ENCODE measurements around the gene CTU2. TPM values are rescaled to one million over a fixed set of nuclear protein-coding genes. Genes with fewer than 3 reads are reported as not detected.

Gene CTU2
- total RNA-seq, 2 donors from 2014 or later = 5.7 to 10.2 TPM

DNA sequence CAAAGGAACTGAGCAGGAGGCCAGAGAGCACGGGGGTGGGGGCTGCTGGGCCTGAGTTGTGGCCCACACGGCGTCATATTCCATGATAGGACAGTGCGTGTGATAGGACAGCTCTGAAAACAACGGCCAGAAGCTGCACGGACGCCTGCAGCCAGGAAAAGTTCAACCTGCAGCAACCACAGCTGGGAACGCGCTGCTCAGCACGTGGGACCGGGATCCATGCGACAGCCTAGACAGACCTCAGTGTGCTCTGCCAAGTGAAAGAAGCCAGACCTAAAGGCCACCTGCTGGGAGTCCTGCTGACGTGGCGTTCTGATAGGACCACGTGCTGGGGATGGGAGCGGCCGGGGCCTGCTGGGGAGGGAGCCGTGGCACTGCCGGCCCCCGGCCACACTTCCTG lies 21.6 kb downstream of the CTU2 start:
- Histone ChIP-seq H3K4me1 (no peaks in the 10 kb centered on the region), H3K4me3 (no peak overlapping the region), H3K27me3 (no peaks in the 10 kb centered on the region), H3K27ac (no peak overlapping the region), H3K9me3 (no peaks in the 10 kb centered on the region), H3K36me3 (replicated peaks in 1 of 2; ENCODE audit: insufficient read depth in 1 of 2, low read depth in 2 of 2) (peaks cover 0 to 2% of the 10 kb centered on the region in 2 donors)
- peak in 1 of 4 donors; percentile 26 for DNase-seq
- 51 to 65% methylated on average over 9 to 20 of the region's 20 CpGs for WGBS, 2 donors
- intact Hi-C loops (cut with DNase I) = no loop called here
- no peak for ATAC-seq
- TF ChIP-seq, protein P1, sequence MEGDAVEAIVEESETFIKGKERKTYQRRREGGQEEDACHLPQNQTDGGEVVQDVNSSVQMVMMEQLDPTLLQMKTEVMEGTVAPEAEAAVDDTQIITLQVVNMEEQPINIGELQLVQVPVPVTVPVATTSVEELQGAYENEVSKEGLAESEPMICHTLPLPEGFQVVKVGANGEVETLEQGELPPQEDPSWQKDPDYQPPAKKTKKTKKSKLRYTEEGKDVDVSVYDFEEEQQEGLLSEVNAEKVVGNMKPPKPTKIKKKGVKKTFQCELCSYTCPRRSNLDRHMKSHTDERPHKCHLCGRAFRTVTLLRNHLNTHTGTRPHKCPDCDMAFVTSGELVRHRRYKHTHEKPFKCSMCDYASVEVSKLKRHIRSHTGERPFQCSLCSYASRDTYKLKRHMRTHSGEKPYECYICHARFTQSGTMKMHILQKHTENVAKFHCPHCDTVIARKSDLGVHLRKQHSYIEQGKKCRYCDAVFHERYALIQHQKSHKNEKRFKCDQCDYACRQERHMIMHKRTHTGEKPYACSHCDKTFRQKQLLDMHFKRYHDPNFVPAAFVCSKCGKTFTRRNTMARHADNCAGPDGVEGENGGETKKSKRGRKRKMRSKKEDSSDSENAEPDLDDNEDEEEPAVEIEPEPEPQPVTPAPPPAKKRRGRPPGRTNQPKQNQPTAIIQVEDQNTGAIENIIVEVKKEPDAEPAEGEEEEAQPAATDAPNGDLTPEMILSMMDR (IDR thresholded peaks at IDR 0.05) = no peak
- no peak for TF ChIP-seq POLR2A (IDR thresholded peaks at IDR 0.05)

DNA sequence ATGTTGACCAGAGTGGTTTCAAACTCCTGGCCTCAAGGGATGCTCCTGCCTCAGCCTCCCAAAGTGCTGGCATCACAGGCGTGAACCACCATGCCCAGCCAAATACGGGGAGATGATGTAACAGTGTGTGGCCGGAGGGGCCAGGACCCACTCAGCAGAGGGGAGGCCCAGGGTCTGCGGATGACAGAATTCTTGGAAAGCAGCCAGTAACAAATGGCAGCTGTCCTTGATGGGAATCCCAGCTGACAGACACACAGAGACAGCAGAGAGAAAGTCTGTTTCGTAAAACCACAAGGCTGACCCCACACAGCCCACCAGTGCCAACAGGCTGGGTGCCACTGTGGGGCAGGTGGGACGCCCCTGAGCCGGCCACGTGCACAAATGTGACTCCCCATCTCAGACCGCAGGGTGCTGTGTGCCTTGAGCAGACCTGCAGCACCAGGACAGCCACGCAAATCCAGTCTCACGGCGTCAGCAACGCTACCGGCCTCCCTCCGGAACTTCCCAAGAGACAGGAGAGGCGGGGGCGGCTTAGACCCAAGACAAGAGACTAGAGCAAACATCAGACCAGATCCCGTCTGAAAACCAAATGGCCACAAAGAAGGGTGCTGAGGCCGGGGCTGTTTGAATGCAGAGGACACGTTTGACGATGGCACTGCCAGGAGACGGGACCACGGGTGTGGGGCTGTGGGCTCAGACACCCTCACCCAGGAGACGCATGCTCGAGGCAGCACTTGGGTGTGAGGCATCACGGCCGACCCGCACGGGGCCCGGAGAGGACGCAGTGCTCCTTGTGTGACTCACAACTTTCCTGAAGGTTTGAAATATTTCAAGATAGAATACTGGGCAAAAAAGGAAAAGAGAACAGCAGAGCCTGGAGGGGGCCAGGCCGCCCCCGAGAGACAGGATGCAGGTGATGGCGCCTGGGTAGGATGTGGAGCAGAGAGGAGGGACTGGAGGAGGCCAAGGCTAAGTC lies 24.6 kb downstream of the CTU2 start:
- DNase-seq = no peak
- TF ChIP-seq, protein P1 (IDR thresholded peaks at IDR 0.05) = no peak
- TF ChIP-seq POLR2A (IDR thresholded peaks at IDR 0.05) = no peak
- intact Hi-C loops (cut with DNase I) = no loop called here
- ATAC-seq = no peak
- Histone ChIP-seq H3K27me3 (no peaks in the 10 kb centered on the region), H3K9me3 (no peaks in the 10 kb centered on the region), H3K36me3 (replicated peaks in 1 of 2; ENCODE audit: insufficient read depth in 1 of 2, low read depth in 2 of 2) (peaks cover 0 to 7% of the 10 kb centered on the region in 2 donors), H3K4me1 (no peaks in the 10 kb centered on the region), H3K27ac (no peak overlapping the region), H3K4me3 (no peak overlapping the region)
- WGBS, 2 donors = 75% methylated on average over 23 to 34 of the region's 34 CpGs

DNA sequence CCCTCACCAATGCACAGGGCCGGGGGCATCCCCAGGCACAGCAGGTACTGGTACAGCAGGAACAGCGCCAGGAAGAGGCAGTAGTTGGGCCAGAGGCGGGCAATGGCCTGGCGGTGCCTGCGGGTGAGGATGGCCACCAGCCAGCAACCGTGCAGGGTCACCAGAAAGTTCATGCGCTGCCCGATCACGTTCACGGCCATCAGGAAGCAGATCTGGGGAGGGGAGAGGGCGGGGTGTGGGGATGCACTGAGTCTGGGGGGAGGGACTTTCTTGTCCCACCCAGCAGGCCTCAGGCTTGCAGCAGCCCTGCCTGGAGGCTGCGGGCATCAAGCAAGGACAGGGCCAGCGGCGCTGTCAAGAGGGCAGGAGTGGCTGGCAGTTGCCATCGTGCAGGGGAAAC lies 25.4 kb downstream of the CTU2 start:
- peaks cover 0 to 5% of the 10 kb centered on the region in 2 donors for H3K36me3 ChIP-seq (replicated peaks in 1 of 2; ENCODE audit: insufficient read depth in 1 of 2, low read depth in 2 of 2)
- intact Hi-C loops (cut with DNase I) = no loop called here
- H3K27ac ChIP-seq = no peak overlapping the region
- WGBS, 2 donors = 30 to 75% methylated on average over 8 to 9 of the region's 15 CpGs
- ATAC-seq (no peak), DNase-seq (no peak)
- no peaks in the 10 kb centered on the region for H3K27me3 ChIP-seq
- TF ChIP-seq POLR2A (IDR thresholded peaks at IDR 0.05) = no peak
- H3K9me3 ChIP-seq = no peaks in the 10 kb centered on the region
- H3K4me1 ChIP-seq = no peaks in the 10 kb centered on the region
- no peak overlapping the region for H3K4me3 ChIP-seq

- ATAC-seq (no peak), DNase-seq (no peak)
- Histone ChIP-seq H3K36me3 (replicated peaks in 1 of 2; ENCODE audit: insufficient read depth in 1 of 2, low read depth in 2 of 2) (peaks cover 0 to 5% of the 10 kb centered on the region in 2 donors), H3K27me3 (no peaks in the 10 kb centered on the region), H3K9me3 (no peaks in the 10 kb centered on the region), H3K4me3 (no peak overlapping the region), H3K4me1 (peaks cover 4% of the 10 kb centered on the region), H3K27ac (no peak overlapping the region)
- WGBS, 2 donors = 67 to 74% methylated on average over 3 to 30 of the region's 30 CpGs
- TF ChIP-seq, protein P1 (IDR thresholded peaks at IDR 0.05) = no peak
- TF ChIP-seq POLR2A (IDR thresholded peaks at IDR 0.05) = no peak
- intact Hi-C loops (cut with DNase I) = no loop called here
Observed at GRCh38 chr16:88732172-88732960, 26.1 kb downstream of the CTU2 start.

- Histone ChIP-seq H3K4me3 (no peak overlapping the region), H3K9me3 (no peaks in the 10 kb centered on the region), H3K27ac (no peak overlapping the region), H3K27me3 (no peaks in the 10 kb centered on the region), H3K4me1 (peaks cover 9% of the 10 kb centered on the region), H3K36me3 (replicated peaks in 1 of 2; ENCODE audit: insufficient read depth in 1 of 2, low read depth in 2 of 2) (peaks cover 0 to 5% of the 10 kb centered on the region in 2 donors)
- intact Hi-C loops (cut with DNase I) = no loop called here
- 87 to 93% methylated on average over 4 to 11 of the region's 13 CpGs for WGBS, 2 donors
- no peak for ATAC-seq
- DNase-seq = no peak
- TF ChIP-seq, protein P1 (IDR thresholded peaks at IDR 0.05) = no peak
- TF ChIP-seq POLR2A (IDR thresholded peaks at IDR 0.05) = no peak
Observed at GRCh38 chr16:88732961-88733294, 26.6 kb downstream of the CTU2 start.
